Naive thymus-derived CD4-positive, alpha-beta T cell (primary cell): ENCODE measurements around the gene GALNT14. TPM values are rescaled to one million over a fixed set of nuclear protein-coding genes. Genes with fewer than 3 reads are reported as not detected.

ENCODE experiments used
- ATAC-seq: fragments of 150-1000 bp; cut with Tn5 transposase; 2 replicates; pipeline ENCODE4 v1.10.0; 2021; ENCODE audit warnings: mild to moderate bottlenecking, moderate library complexity
- CTCF ChIA-PET: fragments of 350-600 bp; sonication (Branson Sonifier 250); formaldehyde crosslinking; loops from one replicate; lab custom pipeline; 2021; ENCODE audit warnings: antibody characterized with exemption; lab: Charles Lee
- POLR2A ChIA-PET: fragments of 350-600 bp; sonication (Branson Sonifier 250); formaldehyde crosslinking; loops from one replicate; lab custom pipeline; 2021; ENCODE audit warnings: antibody characterized with exemption, inconsistent platforms; lab: Charles Lee
- DNase-seq, 9 donors: peaks; one replicate each; pipeline versions ENCODE4 v3.0.0 to v3.0.0-alpha.2; 2020 to 2022; ENCODE audit warnings: mixed read lengths in 1 of 9
- H3K27ac ChIP-seq: one replicate; pipeline ENCODE4 v1.7.0; 2013; ENCODE audit warnings: mild to moderate bottlenecking, low read depth, low read length, moderate library complexity
- H3K27me3 ChIP-seq, 2 donors: one replicate each; pipeline ENCODE4 v1.7.0; 2013; ENCODE audit warnings: low read length in 2 of 2, mild to moderate bottlenecking in 2 of 2, moderate library complexity in 2 of 2; ENCODE audit not compliant: control insufficient read depth in 2 of 2, insufficient read depth in 2 of 2
- H3K36me3 ChIP-seq, 3 experiments: 1 replicate in 2 of 3; 2 replicates in 1 of 3; pipeline ENCODE4 v1.7.0; 2013; ENCODE audit warnings: low read length in 3 of 3, mild to moderate bottlenecking in 3 of 3, moderate library complexity in 1 of 3; ENCODE audit not compliant: insufficient read depth in 3 of 3, control insufficient read depth in 2 of 3
- H3K4me1 ChIP-seq, 2 donors: one replicate each; pipeline ENCODE4 v1.7.0; 2013; ENCODE audit warnings: low read length in 2 of 2, mild to moderate bottlenecking in 2 of 2, moderate library complexity in 1 of 2; ENCODE audit not compliant: control insufficient read depth in 2 of 2, insufficient read depth in 2 of 2
- H3K4me3 ChIP-seq: 2 replicates; pipeline ENCODE4 v1.7.0; 2013; ENCODE audit warnings: mild to moderate bottlenecking, low read length
- H3K9me3 ChIP-seq, 3 experiments: 1 replicate in 2 of 3; 2 replicates in 1 of 3; pipeline ENCODE4 v1.7.0; 2013; ENCODE audit warnings: low read length in 3 of 3; ENCODE audit not compliant: control insufficient read depth in 2 of 3
- H3K27ac Mint-ChIP-seq, 9 donors: one replicate each; pipeline ENCODE4 v1.8.0; 2020 to 2022; ENCODE audit warnings: mixed read lengths in 9 of 9, mild to moderate bottlenecking in 8 of 9, moderate library complexity in 5 of 9, inconsistent platforms in 2 of 9
- H3K27me3 Mint-ChIP-seq, 5 donors: one replicate each; pipeline ENCODE4 v1.8.0; 2021 to 2022; ENCODE audit warnings: mixed read lengths in 5 of 5, mild to moderate bottlenecking in 1 of 5
- H3K36me3 Mint-ChIP-seq, 5 donors: one replicate each; pipeline ENCODE4 v1.8.0; 2020 to 2022; ENCODE audit warnings: mixed read lengths in 5 of 5, mild to moderate bottlenecking in 3 of 5, inconsistent platforms in 1 of 5
- H3K4me1 Mint-ChIP-seq, 7 donors: one replicate each; pipeline ENCODE4 v1.8.0; 2020 to 2022; ENCODE audit warnings: mixed read lengths in 7 of 7, mild to moderate bottlenecking in 3 of 7, inconsistent platforms in 1 of 7
- H3K4me3 Mint-ChIP-seq, 10 donors: one replicate each; pipeline ENCODE4 v1.8.0; 2020 to 2022; ENCODE audit warnings: mild to moderate bottlenecking in 10 of 10, mixed read lengths in 10 of 10, moderate library complexity in 6 of 10, inconsistent platforms in 2 of 10
- H3K9me3 Mint-ChIP-seq, 11 donors: one replicate each; pipeline ENCODE4 v1.8.0; 2020 to 2022; ENCODE audit warnings: mixed read lengths in 11 of 11, mild to moderate bottlenecking in 4 of 11, inconsistent platforms in 1 of 11, moderate library complexity in 1 of 11
- intact Hi-C, 2 donors: fragments of 100-400 bp; cut with micrococcal nuclease; formaldehyde crosslinking; loops; one replicate each; pipeline ENCODE4 v1.15.1; 2023
- polyA plus RNA-seq, 2 donors: library from polyadenylated mRNA; unstranded; fragments of 300-500 nt; fragmentation: Illumina TruSeq; gene quantifications; one replicate each; pipeline ENCODE4 v1.2.3, GENCODE V29; 2021
- total RNA-seq, 6 experiments: library from RNA in 5 of 6; stranded (reverse) in 5 of 6; gene quantifications; 1 replicate in 5 of 6; 2 replicates in 1 of 6; pipeline ENCODE4 v1.2.3 and lab custom pipeline; 2021 to 2026

GALNT14 gene
- total and polyA plus RNA-seq, 7 experiments from 2014 or later, result 0.64 to 1.1 TPM; not detected in 5

- H3K27ac ChIP-seq, result no peak overlapping the region
- no peaks in the 10 kb centered on the region for H3K4me1 ChIP-seq
- peaks cover 0 to 5% (median 0%) of the 10 kb centered on the region in 5 donors for H3K27me3 Mint-ChIP-seq
- H3K9me3 ChIP-seq, result no peaks in the 10 kb centered on the region
- ChIA-PET POLR2A (no interaction called here), CTCF (no interaction called here)
- no peak overlapping the region for H3K27ac Mint-ChIP-seq
- no peaks in the 10 kb centered on the region for H3K27me3 ChIP-seq
- no peaks in the 10 kb centered on the region for H3K36me3 ChIP-seq
- no peaks in the 10 kb centered on the region for H3K4me1 Mint-ChIP-seq
- intact Hi-C loops, result no loop called here
- H3K4me3 Mint-ChIP-seq, result no peak overlapping the region
- H3K9me3 Mint-ChIP-seq, result peaks cover 0 to 2% (median 0%) of the 10 kb centered on the region in 11 donors
- ATAC-seq (no peak), DNase-seq (no peak)
- H3K36me3 Mint-ChIP-seq, result no peaks in the 10 kb centered on the region
- no peak overlapping the region for H3K4me3 ChIP-seq
These were observed 190.6 kb downstream of the GALNT14 start for GRCh38 chr2:30947686-30948085.

GRCh38 chr2:30942419-30942818, 195.8 kb downstream of the GALNT14 start:
- no peak for DNase-seq
- H3K27ac Mint-ChIP-seq, result no peak overlapping the region
- POLR2A ChIA-PET, result no interaction called here

GRCh38 chr2:30940839-30941238, 197.4 kb downstream of the GALNT14 start:
- Histone ChIP-seq H3K4me3 (no peak overlapping the region), H3K4me1 (no peaks in the 10 kb centered on the region), H3K9me3 (no peaks in the 10 kb centered on the region), H3K27me3 (no peaks in the 10 kb centered on the region), H3K36me3 (no peaks in the 10 kb centered on the region), H3K27ac (no peak overlapping the region)
- Mint-ChIP-seq H3K36me3 (no peaks in the 10 kb centered on the region), H3K9me3 (no peaks in the 10 kb centered on the region), H3K4me1 (no peaks in the 10 kb centered on the region), H3K27me3 (peaks cover 0 to 13% (median 0%) of the 10 kb centered on the region in 5 donors), H3K27ac (no peak overlapping the region), H3K4me3 (no peak overlapping the region)
- intact Hi-C loops, result no loop called here
- POLR2A ChIA-PET, result no interaction called here
- DNase-seq, result no peak
- CTCF ChIA-PET, result interaction anchor here (0.6 kb wide), 1 partner anchor 255 kb away, joined by 4 read pairs; no protein-coding TSS in a partner anchor
- ATAC-seq, result no peak

More at GRCh38 chr2:30942419-30942818, 195.8 kb downstream of the GALNT14 start:
- H3K36me3 ChIP-seq, result no peaks in the 10 kb centered on the region
- H3K4me1 ChIP-seq, result no peaks in the 10 kb centered on the region
- Mint-ChIP-seq H3K4me1 (no peaks in the 10 kb centered on the region), H3K27me3 (peaks cover 0 to 13% (median 0%) of the 10 kb centered on the region in 5 donors), H3K4me3 (no peak overlapping the region), H3K36me3 (no peaks in the 10 kb centered on the region), H3K9me3 (no peaks in the 10 kb centered on the region)
- H3K4me3 ChIP-seq, result no peak overlapping the region
- no peak for ATAC-seq
- no peaks in the 10 kb centered on the region for H3K27me3 ChIP-seq
- H3K9me3 ChIP-seq, result no peaks in the 10 kb centered on the region
- no peak overlapping the region for H3K27ac ChIP-seq
- CTCF ChIA-PET, result no interaction called here
- intact Hi-C loops, result no loop called here

- Mint-ChIP-seq H3K36me3 (no peaks in the 10 kb centered on the region), H3K27me3 (peaks cover 0 to 13% (median 0%) of the 10 kb centered on the region in 5 donors), H3K9me3 (no peaks in the 10 kb centered on the region), H3K4me3 (no peak overlapping the region), H3K27ac (no peak overlapping the region), H3K4me1 (no peaks in the 10 kb centered on the region)
- no peaks in the 10 kb centered on the region for H3K4me1 ChIP-seq
- DNase-seq, result no peak
- H3K36me3 ChIP-seq, result no peaks in the 10 kb centered on the region
- H3K27ac ChIP-seq, result no peak overlapping the region
- no peaks in the 10 kb centered on the region for H3K9me3 ChIP-seq
- ChIA-PET POLR2A (no interaction called here), CTCF (no interaction called here)
- no peak for ATAC-seq
- intact Hi-C loops, result no loop called here
- H3K27me3 ChIP-seq, result no peaks in the 10 kb centered on the region
- no peak overlapping the region for H3K4me3 ChIP-seq
These were observed 198.9 kb downstream of the GALNT14 start for GRCh38 chr2:30939364-30939763.

- ChIA-PET CTCF (no interaction called here), POLR2A (no interaction called here)
- Histone ChIP-seq H3K4me3 (no peak overlapping the region), H3K36me3 (no peaks in the 10 kb centered on the region), H3K27me3 (no peaks in the 10 kb centered on the region), H3K27ac (no peak overlapping the region), H3K4me1 (no peaks in the 10 kb centered on the region), H3K9me3 (no peaks in the 10 kb centered on the region)
- ATAC-seq (no peak), DNase-seq (no peak)
- Mint-ChIP-seq H3K27me3 (peaks cover 0 to 13% (median 0%) of the 10 kb centered on the region in 5 donors), H3K36me3 (no peaks in the 10 kb centered on the region), H3K4me1 (no peaks in the 10 kb centered on the region), H3K9me3 (no peaks in the 10 kb centered on the region), H3K27ac (no peak overlapping the region), H3K4me3 (no peak overlapping the region)
- intact Hi-C loops, result no loop called here
These were observed 200.0 kb downstream of the GALNT14 start for GRCh38 chr2:30938196-30938595.

GRCh38 chr2:30936977-30937376, 201.3 kb downstream of the GALNT14 start:
- ATAC-seq (no peak), DNase-seq (no peak)
- H3K27me3 Mint-ChIP-seq, result peaks cover 0 to 11% (median 0%) of the 10 kb centered on the region in 5 donors
- Histone ChIP-seq H3K9me3 (no peaks in the 10 kb centered on the region), H3K27ac (no peak overlapping the region), H3K4me3 (no peak overlapping the region), H3K36me3 (no peaks in the 10 kb centered on the region), H3K27me3 (no peaks in the 10 kb centered on the region), H3K4me1 (no peaks in the 10 kb centered on the region)
- no peaks in the 10 kb centered on the region for H3K36me3 Mint-ChIP-seq
- no peaks in the 10 kb centered on the region for H3K9me3 Mint-ChIP-seq
- intact Hi-C loops, result no loop called here
- H3K27ac Mint-ChIP-seq, result no peak overlapping the region
- CTCF ChIA-PET, result no interaction called here
- no peaks in the 10 kb centered on the region for H3K4me1 Mint-ChIP-seq
- H3K4me3 Mint-ChIP-seq, result no peak overlapping the region
- POLR2A ChIA-PET, result no interaction called here

- Histone ChIP-seq H3K36me3 (no peaks in the 10 kb centered on the region), H3K4me3 (no peak overlapping the region), H3K27me3 (no peaks in the 10 kb centered on the region), H3K9me3 (no peaks in the 10 kb centered on the region), H3K27ac (no peak overlapping the region), H3K4me1 (no peaks in the 10 kb centered on the region)
- ChIA-PET POLR2A (no interaction called here), CTCF (no interaction called here)
- Mint-ChIP-seq H3K27me3 (peaks cover 0 to 11% (median 0%) of the 10 kb centered on the region in 5 donors), H3K36me3 (no peaks in the 10 kb centered on the region), H3K4me1 (no peaks in the 10 kb centered on the region), H3K9me3 (no peaks in the 10 kb centered on the region), H3K27ac (no peak overlapping the region), H3K4me3 (no peak overlapping the region)
- DNase-seq (no peak), ATAC-seq (no peak)
- intact Hi-C loops, result no loop called here
These were observed 202.4 kb downstream of the GALNT14 start for GRCh38 chr2:30935795-30936194.
